Right renal cortex interstitium (tissue), 3 donors: Measurements from ENCODE around the gene MTNR1A. TPM values are rescaled to one million over a fixed set of nuclear protein-coding genes. Genes with fewer than 3 reads are reported as not detected.

Experiments
- DNase-seq, 3 donors: peaks; one replicate each; pipeline ENCODE4 v3.0.0-alpha.2; 2013; ENCODE audit warnings: low read depth in 3 of 3, low spot score in 2 of 3
- polyA plus RNA-seq, 3 donors: library from polyadenylated mRNA; unstranded; fragments of 120-200 nt; gene quantifications; one replicate each; pipeline ENCODE4 v1.2.1, GENCODE V29; 2013; ENCODE audit not compliant: insufficient read length in 3 of 3

The MTNR1A gene
- polyA plus RNA-seq, 3 donors, result 1.6 to 2.0 (median 1.8) TPM

DNA sequence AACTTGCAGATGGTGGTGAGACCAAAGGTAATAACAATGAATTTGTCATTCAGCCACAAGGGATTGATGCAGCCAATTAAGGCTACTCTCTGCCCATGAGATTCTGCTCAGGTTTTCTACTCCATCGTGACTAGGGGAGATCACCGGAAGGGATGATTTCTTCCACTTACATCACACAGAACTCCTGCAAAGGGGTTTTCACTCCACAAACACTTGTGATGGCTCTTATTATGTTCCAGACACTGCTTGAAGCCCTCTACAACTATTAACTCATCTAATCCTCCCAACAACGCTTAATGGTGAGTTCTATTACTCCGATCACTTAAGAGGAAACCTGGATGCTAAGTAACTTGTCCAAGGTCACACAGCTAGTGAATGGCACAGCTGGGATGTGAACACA is 55.9 kb downstream of the MTNR1A start:
- no peak for DNase-seq

- no peak for DNase-seq
Measured at GRCh38 chr4:186497043-186497442, 58.3 kb downstream of the MTNR1A start.

DNA sequence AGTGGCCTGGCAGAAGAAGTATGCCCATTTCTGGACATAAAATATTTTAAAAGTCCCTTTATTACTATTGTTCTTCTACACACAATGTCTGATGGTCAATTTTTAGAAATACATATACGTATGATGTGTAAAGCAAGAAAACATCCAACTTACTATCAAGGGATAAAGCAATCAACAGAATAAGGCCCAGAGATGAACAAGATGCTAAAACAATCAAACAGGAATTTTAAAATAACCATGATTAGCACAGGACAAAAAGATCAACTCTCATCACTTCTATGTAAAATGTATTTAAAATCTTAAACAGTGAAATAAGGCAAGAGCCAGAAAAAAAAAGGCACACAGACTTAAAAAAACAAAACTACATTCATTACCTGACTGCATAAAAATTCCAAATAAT is 60.9 kb downstream of the MTNR1A start:
- no peak for DNase-seq

DNA sequence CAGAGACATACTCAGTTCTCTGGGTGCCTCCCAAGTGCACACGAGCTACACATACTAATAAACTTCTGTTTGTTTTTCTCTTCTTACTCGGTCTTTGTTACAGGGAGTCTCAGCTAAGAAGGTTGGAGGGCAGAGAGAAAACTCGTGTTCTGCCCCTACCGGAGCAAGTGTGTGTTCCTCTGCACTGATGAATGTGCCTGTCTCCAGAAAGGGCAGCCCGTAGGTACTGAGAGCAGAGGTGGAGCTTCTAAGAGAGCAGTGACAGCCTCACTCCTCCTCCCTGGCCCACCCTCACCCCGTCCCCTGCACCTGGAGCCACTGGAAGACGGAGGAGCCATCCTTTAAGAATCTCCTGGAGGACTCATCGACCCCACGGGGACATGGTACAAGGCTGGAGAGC is 67.6 kb downstream of the MTNR1A start:
- DNase-seq, result no peak

- DNase-seq, result no peak
Measured at GRCh38 chr4:186486172-186486571, 69.2 kb downstream of the MTNR1A start.

DNA sequence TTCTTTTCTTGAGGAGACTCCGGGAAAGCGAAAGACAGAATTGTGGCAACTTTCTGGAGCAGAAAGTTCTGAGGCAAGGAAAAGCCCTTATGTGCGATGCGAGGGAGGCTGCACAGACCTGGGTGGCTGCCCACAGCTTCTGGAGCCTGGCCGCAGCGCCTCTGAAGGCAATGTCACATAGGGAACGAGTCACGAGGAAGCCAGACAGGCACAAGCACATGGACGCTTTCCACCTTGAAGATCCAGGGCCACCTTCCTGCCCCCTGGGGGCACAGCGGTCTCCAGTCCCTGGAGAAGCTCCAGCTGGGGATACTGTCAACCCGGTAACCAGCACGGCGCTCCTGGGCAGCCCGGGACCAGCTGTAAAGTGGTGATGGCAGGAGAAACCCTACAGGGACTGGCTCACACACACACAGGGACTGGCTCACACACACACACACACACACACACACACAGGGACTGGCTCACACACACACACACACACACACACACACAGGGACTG is 69.8 kb downstream of the MTNR1A start:
- DNase-seq, result no peak

- no peak for DNase-seq
Measured at GRCh38 chr4:186485150-186485549, 70.2 kb downstream of the MTNR1A start.

DNA sequence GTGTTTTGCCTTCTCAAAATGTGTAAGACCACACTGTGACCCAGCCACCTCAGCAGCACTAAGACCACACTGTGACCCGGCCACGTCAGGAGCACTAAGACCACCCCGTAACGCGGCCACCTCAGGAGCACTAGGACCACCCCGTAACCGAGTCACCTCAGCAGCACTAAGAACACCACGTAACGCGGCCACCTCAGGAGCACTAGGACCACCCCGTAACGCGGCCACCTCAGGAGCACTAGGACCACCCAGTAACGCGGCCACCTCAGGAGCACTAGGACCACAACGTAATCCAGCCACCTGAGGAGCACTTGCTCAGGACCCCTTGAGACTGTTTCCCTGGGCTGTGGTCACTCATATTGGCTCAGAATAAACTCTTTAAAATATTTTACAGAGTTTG is 71.7 kb downstream of the MTNR1A start:
- no peak for DNase-seq

Other genes with a start within 250 kb of the MTNR1A start
- 100 to 1,000 TPM; 232 to 253 (median 236) TPM for gene FAT1, start 168.3 kb upstream of the MTNR1A start, polyA plus RNA-seq